ENCODE results near the gene SYS1. TPM values are rescaled to one million over a fixed set of nuclear protein-coding genes. Genes with fewer than 3 reads are reported as not detected.
A peak's percentile ranks its signal among the peaks of the same experiment; 100 is the strongest.

The SYS1 gene
- total and polyA plus RNA-seq, 2 donors (not counting 3 experiments of a cell fraction or from before 2014, with no cell fraction given), result 27.4 to 79.6 TPM

GRCh38 chr20:45346291-45346718 is 16.7 kb upstream of the SYS1 start:
- no peaks in the 10 kb centered on the region for H3K9me1 ChIP-seq (replicated peaks; ENCODE audit: control insufficient read depth, extremely low read depth, insufficient read depth, low read length)
- no peaks in the 10 kb centered on the region for H3K27me3 ChIP-seq (ENCODE audit: control insufficient read depth in 2 of 2, insufficient read depth in 2 of 2, low read length in 2 of 2)
- H3K4me1 ChIP-seq (ENCODE audit: control insufficient read depth, extremely low read depth, insufficient read depth, low read length), result peaks cover 64% of the 10 kb centered on the region
- H3K79me2 ChIP-seq (ENCODE audit: control insufficient read depth, insufficient read depth, low read length), result peaks cover 59% of the 10 kb centered on the region
- intact Hi-C loops (cut with micrococcal nuclease) (loop anchor here (10.0 kb wide), 1 partner anchor 568 kb away; the partner anchor contains the start of gene PLTP), dilution Hi-C loops (cut with MboI; ENCODE audit: extremely low pct_ligation_motif_present, low sequenced_read_pairs) (no loop called here)
- H3K27ac ChIP-seq (ENCODE audit: insufficient read depth, low read depth, low read length), result no peak overlapping the region
- DNase-seq (ENCODE audit: low read depth, low spot score) (no peak), FAIRE-seq (no peak)
- no peaks in the 10 kb centered on the region for H3K9me3 ChIP-seq (replicated peaks; ENCODE audit: control insufficient read depth, insufficient read depth, low read length)
- CTCF ChIA-PET, result interaction anchor here (0.8 to 4.7 kb wide), 10 partner anchors 14 to 425 kb away, joined by 3 to 28 read pairs (median 6); partner anchors contain the start of gene SYS1
- no peak overlapping the region for H2AFZ ChIP-seq (ENCODE audit: low read depth, low read length)
- POLR2A ChIA-PET, result interaction anchor here (0.9 to 3.5 kb wide), 5 partner anchors 11 to 27 kb away, joined by 5 to 52 read pairs (median 6); partner anchors contain the start of gene SYS1
- BruUV-seq (replicated peaks), result no TSS peak
- peak overlapping the region; percentile 89 for H3K4me2 ChIP-seq (ENCODE audit: insufficient read depth, low read length)
- H3K4me3 ChIP-seq (replicated peaks in 1 of 3; ENCODE audit: insufficient read depth in 1 of 3, low read depth in 1 of 3, low read length in 3 of 3), result no peak overlapping the region
- H3K36me3 ChIP-seq (ENCODE audit: control insufficient read depth in 2 of 2, extremely low read depth in 1 of 2, insufficient read depth in 2 of 2, low read length in 2 of 2), result no peaks in the 10 kb centered on the region
- H4K20me1 ChIP-seq (replicated peaks; ENCODE audit: control insufficient read depth, extremely low read depth, insufficient read depth, low read length), result no peaks in the 10 kb centered on the region
- H3K9ac ChIP-seq (replicated peaks; ENCODE audit: extremely low read depth, insufficient read depth, low read length), result no peak overlapping the region
- TF ChIP-seq JUN (IDR thresholded peaks at IDR 0.05; ENCODE audit: borderline replicate concordance, insufficient read depth, insufficient read length, low read depth) (no peak), MAX (IDR thresholded peaks at IDR 0.05; ENCODE audit: insufficient read depth, insufficient read length) (no peak), CTCF (IDR thresholded peaks at IDR 0.05; ENCODE audit: extremely low read depth in 1 of 2, insufficient read depth in 1 of 2, low read depth in 1 of 2, low read length in 2 of 2) (no peak), GATA2 (IDR thresholded peaks at IDR 0.05; ENCODE audit: insufficient read depth, insufficient read length, low read depth, low read length) (no peak), POLR2A (IDR thresholded peaks at IDR 0.05; ENCODE audit: low read depth, low read length) (no peak), FOS (IDR thresholded peaks at IDR 0.05; ENCODE audit: borderline replicate concordance, insufficient read depth, low read length) (no peak), MYC (IDR thresholded peaks at IDR 0.05; ENCODE audit: low read depth, low read length) (no peak), POLR2AphosphoS5 (IDR thresholded peaks at IDR 0.05; ENCODE audit: insufficient read depth, low read depth, low read length) (no peak), EZH2 (IDR thresholded peaks at IDR 0.05; ENCODE audit: borderline replicate concordance, low read depth, low read length, severe bottlenecking) (no peak)
